Neuronal stem cell (in vitro differentiated cells): ENCODE data around the gene CCDC12.
"Not testable (repeated sequence)": the region's sequence is repeated elsewhere in the genome, so short reads cannot be mapped to it uniquely, and the experiment has no call there.

ENCODE experiments used
- DNase-seq: peaks from one replicate; pipeline ENCODE4 v3.0.0-alpha.2; 2013; ENCODE audit warnings: low spot score
- H2AFZ ChIP-seq: one replicate; pipeline ENCODE4 v1.6.1; 2013; ENCODE audit warnings: mild to moderate bottlenecking, low read length, inconsistent platforms
- H2AK5ac ChIP-seq: 2 replicates; pipeline ENCODE4 v1.6.1; 2013; ENCODE audit warnings: low read depth, mild to moderate bottlenecking, inconsistent platforms, low read length, moderate library complexity, mixed read lengths
- H2BK120ac ChIP-seq: 2 replicates; pipeline ENCODE4 v1.6.1; 2013; ENCODE audit warnings: low read depth, mild to moderate bottlenecking, inconsistent platforms, low read length, moderate library complexity, mixed read lengths
- H2BK12ac ChIP-seq: one replicate; pipeline ENCODE4 v1.6.1; 2013; ENCODE audit warnings: low read length, inconsistent platforms
- H2BK15ac ChIP-seq: 2 replicates; pipeline ENCODE4 v1.6.1; 2013; ENCODE audit warnings: mild to moderate bottlenecking, low read length, inconsistent platforms, mixed read lengths
- H2BK5ac ChIP-seq: one replicate; pipeline ENCODE4 v1.6.1; 2013; ENCODE audit warnings: inconsistent platforms, mild to moderate bottlenecking, low read length, moderate library complexity
- H3K14ac ChIP-seq: one replicate; pipeline ENCODE4 v1.6.1; 2013; ENCODE audit warnings: low read length, inconsistent platforms
- H3K18ac ChIP-seq: 2 replicates; pipeline ENCODE4 v1.6.1; 2013; ENCODE audit warnings: low read length, inconsistent platforms
- H3K23ac ChIP-seq: 2 replicates; pipeline ENCODE4 v1.6.1; 2013; ENCODE audit warnings: low read depth, mild to moderate bottlenecking, mixed read lengths, low read length, inconsistent platforms; ENCODE audit not compliant: poor library complexity
- H3K27ac ChIP-seq: replicated peaks from 3 replicates; pipeline ENCODE4 v1.5.1; 2013; ENCODE audit warnings: low read length, inconsistent platforms
- H3K27me3 ChIP-seq, 3 experiments: 2 replicates each; pipeline ENCODE4 v1.6.1; 2013; ENCODE audit warnings: low read length in 3 of 3, mild to moderate bottlenecking in 2 of 3, inconsistent platforms in 1 of 3, low read depth in 1 of 3, mixed read lengths in 1 of 3, moderate library complexity in 1 of 3; ENCODE audit not compliant: control insufficient read depth in 3 of 3, insufficient read depth in 3 of 3
- H3K36me3 ChIP-seq, 2 donors: replicated peaks in 1 of 2; 2 replicates each; pipeline ENCODE4 v1.6.1; 2013; ENCODE audit warnings: low read length in 2 of 2; ENCODE audit not compliant: control insufficient read depth in 2 of 2, insufficient read depth in 2 of 2
- H3K4ac ChIP-seq: 2 replicates; pipeline ENCODE4 v1.6.1; 2013; ENCODE audit warnings: inconsistent platforms, mild to moderate bottlenecking, low read length, moderate library complexity
- H3K4me1 ChIP-seq, 2 donors: 1 replicate in 1 of 2; 2 replicates in 1 of 2; pipeline ENCODE4 v1.6.1; 2013; ENCODE audit warnings: low read length in 2 of 2, low read depth in 1 of 2; ENCODE audit not compliant: control insufficient read depth in 2 of 2, insufficient read depth in 1 of 2
- H3K4me2 ChIP-seq: one replicate; pipeline ENCODE4 v1.6.1; 2013; ENCODE audit warnings: mild to moderate bottlenecking, low read length, inconsistent platforms; ENCODE audit not compliant: insufficient read depth, poor library complexity, severe bottlenecking
- H3K4me3 ChIP-seq, 2 donors: 2 replicates each; pipeline ENCODE4 v1.5.1; 2013; ENCODE audit warnings: low read length in 2 of 2, mild to moderate bottlenecking in 2 of 2, inconsistent platforms in 1 of 2, moderate library complexity in 1 of 2
- H3K79me1 ChIP-seq: one replicate; pipeline ENCODE4 v1.6.1; 2013; ENCODE audit warnings: low read depth, mild to moderate bottlenecking, inconsistent platforms, low read length, moderate library complexity
- H3K9ac ChIP-seq: one replicate; pipeline ENCODE4 v1.6.1; 2013; ENCODE audit warnings: mild to moderate bottlenecking, low read depth, low read length, inconsistent platforms; ENCODE audit not compliant: poor library complexity
- H3K9me3 ChIP-seq, 2 donors: replicated peaks in 1 of 2; 2 replicates each; pipeline versions ENCODE3 to v1.6.1; 2013; ENCODE audit warnings: low read length in 2 of 2, mild to moderate bottlenecking in 2 of 2, inconsistent platforms in 1 of 2, low read depth in 1 of 2, mixed read lengths in 1 of 2, moderate library complexity in 1 of 2; ENCODE audit not compliant: control insufficient read depth in 2 of 2, insufficient read depth in 1 of 2
- H4K8ac ChIP-seq: one replicate; pipeline ENCODE4 v1.6.1; 2013; ENCODE audit warnings: low read depth, mild to moderate bottlenecking, inconsistent platforms, low read length, moderate library complexity
- H4K91ac ChIP-seq: one replicate; pipeline ENCODE4 v1.6.1; 2013; ENCODE audit warnings: low read length, low read depth, mild to moderate bottlenecking, inconsistent platforms; ENCODE audit not compliant: poor library complexity
- WGBS, 2 donors: extraction: QIAGEN DNeasy Blood & Tissue Kit; methylation state at CpG; one replicate each; pipeline ENCODE4 v1.1.7; 2013; ENCODE audit warnings: missing lambda C conversion rate in 2 of 2, mixed read lengths in 1 of 2; ENCODE audit not compliant: insufficient read length in 2 of 2, insufficient replicate concordance in 1 of 2; ENCODE audit errors: extremely low coverage in 2 of 2; 5-methylcytosine and 5-hydroxymethylcytosine counted together

Gene CCDC12

DNA sequence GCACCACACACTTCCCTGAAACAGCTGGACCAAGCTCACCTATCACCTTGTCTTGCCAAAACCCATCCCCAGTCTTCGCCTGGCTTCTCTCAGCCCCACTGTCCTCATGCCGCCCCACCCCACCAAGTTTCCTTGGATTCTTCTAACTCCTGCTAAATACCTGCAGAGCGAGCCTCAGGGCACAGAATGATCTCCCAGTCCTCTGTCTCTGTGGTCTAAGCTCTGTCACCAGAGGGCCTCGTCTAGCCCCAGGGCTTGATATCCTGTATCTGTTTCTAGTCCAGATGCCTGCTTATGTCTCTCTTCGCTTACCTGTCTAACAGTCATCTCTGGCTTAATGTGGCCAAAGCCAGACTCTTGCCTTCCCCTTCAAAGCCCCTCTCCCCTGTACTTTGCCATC, 9.7 kb downstream of the CCDC12 start:
- peaks cover 21 to 62% of the 10 kb centered on the region in 2 donors for H3K36me3 ChIP-seq
- no peak overlapping the region for H4K91ac ChIP-seq

DNA sequence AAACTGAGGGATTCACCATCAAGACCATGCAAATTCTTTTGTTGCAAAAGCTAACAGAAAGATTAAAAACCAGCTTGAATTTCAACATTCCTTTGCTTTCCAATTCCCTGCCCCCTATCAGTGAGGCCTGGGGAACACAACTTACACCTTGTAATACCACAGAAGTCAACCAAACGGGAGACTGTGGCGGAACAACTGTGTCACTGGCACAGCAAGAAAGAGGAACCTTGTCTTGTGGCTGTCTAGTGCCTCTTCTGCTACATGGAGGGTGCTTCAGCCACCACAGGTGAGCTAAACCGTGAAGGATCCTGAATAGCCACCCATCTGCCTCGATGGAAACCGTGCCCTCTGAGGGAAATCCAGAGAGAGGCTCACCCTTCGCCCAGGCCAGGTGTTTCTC, 11.4 kb downstream of the CCDC12 start:
- H3K27ac ChIP-seq = no peak overlapping the region

More for the DNA sequence above, 9.7 kb downstream of the CCDC12 start:
- DNase-seq = no peak
- Histone ChIP-seq H3K27me3 (no peaks in the 10 kb centered on the region), H4K8ac (no peak overlapping the region), H3K27ac (no peak overlapping the region), H3K4me2 (no peak overlapping the region), H2BK120ac (no peak overlapping the region), H3K79me1 (peaks cover 25% of the 10 kb centered on the region), H3K4ac (no peak overlapping the region), H2AK5ac (no peak overlapping the region), H2BK15ac (no peak overlapping the region), H3K4me3 (no peak overlapping the region), H3K9me3 (peaks cover 4 to 10% of the 10 kb centered on the region in 2 donors), H3K9ac (peak overlapping the region; percentile 38), H2BK12ac (no peak overlapping the region), H3K4me1 (peaks cover 0 to 4% of the 10 kb centered on the region in 2 donors), H2AFZ (no peak overlapping the region), H3K18ac (no peak overlapping the region), H3K14ac (no peak overlapping the region), H2BK5ac (peak overlapping the region; percentile 35), H3K23ac (peak overlapping the region; percentile 67)
- no CpG with 5 or more reads among the region's 5 CpGs for WGBS, 2 donors

GRCh38 chr3:46964038-46964590, 12.4 kb downstream of the CCDC12 start:
- Histone ChIP-seq H3K4me1 (peaks cover 13 to 20% of the 10 kb centered on the region in 2 donors), H3K9me3 (peaks cover 4 to 10% of the 10 kb centered on the region in 2 donors), H3K79me1 (peaks cover 14% of the 10 kb centered on the region), H3K36me3 (peaks cover 13 to 48% of the 10 kb centered on the region in 2 donors)
- not testable (repeated sequence) for H3K23ac ChIP-seq, H2AFZ ChIP-seq, H3K4ac ChIP-seq, H2BK5ac ChIP-seq, H2BK12ac ChIP-seq, H3K4me2 ChIP-seq, H4K8ac ChIP-seq, H4K91ac ChIP-seq, H3K14ac ChIP-seq, H2BK120ac ChIP-seq, H3K9ac ChIP-seq, H2BK15ac ChIP-seq, H3K27ac ChIP-seq, H2AK5ac ChIP-seq, H3K27me3 ChIP-seq, H3K4me3 ChIP-seq, DNase-seq, H3K18ac ChIP-seq
- WGBS, 2 donors = no CpG with 5 or more reads among the region's 36 CpGs

More for the DNA sequence above, 11.4 kb downstream of the CCDC12 start:
- Histone ChIP-seq H2BK12ac (no peak overlapping the region), H3K18ac (no peak overlapping the region), H3K36me3 (peaks cover 15 to 52% of the 10 kb centered on the region in 2 donors), H3K27me3 (no peaks in the 10 kb centered on the region), H4K91ac (no peak overlapping the region), H3K4me2 (no peak overlapping the region), H3K4me3 (no peak overlapping the region), H3K9ac (no peak overlapping the region), H4K8ac (no peak overlapping the region), H3K9me3 (peaks cover 4 to 10% of the 10 kb centered on the region in 2 donors), H3K23ac (no peak overlapping the region), H3K79me1 (peaks cover 16% of the 10 kb centered on the region), H3K4me1 (peaks cover 12 to 13% of the 10 kb centered on the region in 2 donors), H2AFZ (no peak overlapping the region), H2BK15ac (no peak overlapping the region), H3K14ac (no peak overlapping the region), H2BK120ac (no peak overlapping the region), H3K4ac (no peak overlapping the region), H2AK5ac (no peak overlapping the region), H2BK5ac (no peak overlapping the region)
- DNase-seq = no peak
- WGBS, 2 donors = no CpG with 5 or more reads among the region's 6 CpGs

DNA sequence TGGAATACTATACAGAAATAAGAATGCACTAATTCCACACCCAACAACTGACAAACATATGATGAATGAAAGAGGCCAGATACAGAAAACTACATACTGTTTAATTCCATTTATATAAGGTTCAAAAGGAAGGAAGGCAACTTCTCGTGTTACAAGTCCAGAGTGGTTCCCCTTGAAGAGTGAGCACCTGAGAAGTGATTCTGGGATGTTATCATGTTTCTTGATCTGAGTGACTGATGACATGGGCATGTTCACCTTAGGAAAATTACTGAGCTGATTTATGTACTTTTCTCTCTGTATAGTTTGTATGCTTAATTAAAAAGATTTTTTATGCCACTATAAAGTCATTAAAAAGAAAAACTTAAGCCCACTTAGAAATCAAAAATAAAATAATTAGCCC, 13.6 kb downstream of the CCDC12 start:
- Histone ChIP-seq H2BK5ac (no peak overlapping the region), H3K27ac (no peak overlapping the region), H3K27me3 (no peaks in the 10 kb centered on the region), H3K4me1 (peaks cover 13 to 20% of the 10 kb centered on the region in 2 donors), H2BK15ac (no peak overlapping the region), H3K36me3 (peaks cover 8 to 48% of the 10 kb centered on the region in 2 donors), H3K79me1 (peaks cover 10% of the 10 kb centered on the region), H2AFZ (no peak overlapping the region), H2BK12ac (no peak overlapping the region), H3K9ac (no peak overlapping the region), H3K4ac (no peak overlapping the region), H4K8ac (no peak overlapping the region), H3K18ac (no peak overlapping the region), H3K4me2 (no peak overlapping the region), H3K14ac (no peak overlapping the region), H2AK5ac (no peak overlapping the region), H3K23ac (no peak overlapping the region), H3K9me3 (peaks cover 4 to 10% of the 10 kb centered on the region in 2 donors), H4K91ac (no peak overlapping the region), H2BK120ac (no peak overlapping the region), H3K4me3 (no peak overlapping the region)
- WGBS, 2 donors = no CpG with 5 or more reads among the region's 1 CpG
- DNase-seq = no peak
